NCI-H1105 (cell line): ENCODE results near the gene RALGAPA1.
"Not testable (repeated sequence)": the region's sequence is repeated elsewhere in the genome, so short reads cannot be mapped to it uniquely, and the experiment has no call there.

Source experiments
- DNase-seq: peaks from one replicate; lab custom pipeline; 2025; lab: John Stamatoyannopoulos, UW

RALGAPA1 gene

GRCh38 chr14:35821564-35822411 is 12.7 kb upstream of the RALGAPA1 start:
- no peak for DNase-seq

DNA sequence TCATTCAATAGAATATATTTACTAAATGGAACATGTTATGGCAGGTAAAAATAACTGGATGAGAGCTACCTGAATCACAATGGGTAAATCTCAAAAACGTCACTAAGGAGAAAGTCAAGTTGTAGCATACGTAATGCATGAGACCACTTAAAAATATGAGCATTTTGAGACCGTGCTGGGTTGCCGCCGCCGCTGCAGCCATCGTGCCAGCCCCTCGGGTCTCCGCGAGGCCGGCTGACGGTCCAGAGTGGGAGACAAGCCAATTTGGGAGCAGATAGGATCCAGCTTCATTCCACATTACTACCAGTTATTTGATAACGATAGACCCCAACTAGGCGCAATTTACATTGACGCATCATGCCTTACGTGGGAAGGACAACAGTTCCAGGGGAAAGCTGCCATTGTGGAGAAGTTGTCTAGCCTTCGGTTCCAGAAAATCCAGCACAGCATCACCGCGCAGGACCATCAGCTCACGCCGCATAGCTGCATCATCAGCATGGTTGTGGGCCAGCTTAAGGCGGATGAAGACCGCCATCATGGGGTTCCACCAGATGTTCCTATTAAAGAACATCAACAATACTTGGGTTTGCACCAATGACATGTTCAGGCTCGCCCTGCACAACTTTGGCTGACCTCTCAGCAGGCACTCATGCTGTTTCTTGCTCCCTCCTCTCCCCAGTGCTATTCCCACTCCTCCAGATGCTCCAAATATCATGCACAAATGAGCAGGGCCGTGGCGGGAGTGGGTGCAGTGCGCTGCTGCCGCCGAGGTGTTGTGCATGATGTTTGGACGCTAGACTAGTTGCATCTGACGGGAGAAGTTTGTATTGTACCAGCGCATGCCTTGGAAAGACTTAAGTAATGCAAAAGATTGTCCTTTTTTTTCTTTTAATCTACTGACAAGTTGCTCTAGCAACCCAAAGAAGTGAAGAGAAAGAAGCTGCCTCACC is 10.8 kb upstream of the RALGAPA1 start:
- no peak for DNase-seq

GRCh38 chr14:35818346-35819115 is 9.4 kb upstream of the RALGAPA1 start:
- DNase-seq, result peak; percentile 41

- DNase-seq, result peak; percentile 69
Measured at GRCh38 chr14:35814371-35815005, 5.4 kb upstream of the RALGAPA1 start.

GRCh38 chr14:35810963-35811362 is 1.9 kb upstream of the RALGAPA1 start:
- no peak for DNase-seq

- DNase-seq, result no peak
Measured at GRCh38 chr14:35809597-35809996, 502 bp upstream of the RALGAPA1 start.

GRCh38 chr14:35808076-35808637 is 938 bp downstream of the RALGAPA1 start:
- DNase-seq, result peak; percentile 34

DNA sequence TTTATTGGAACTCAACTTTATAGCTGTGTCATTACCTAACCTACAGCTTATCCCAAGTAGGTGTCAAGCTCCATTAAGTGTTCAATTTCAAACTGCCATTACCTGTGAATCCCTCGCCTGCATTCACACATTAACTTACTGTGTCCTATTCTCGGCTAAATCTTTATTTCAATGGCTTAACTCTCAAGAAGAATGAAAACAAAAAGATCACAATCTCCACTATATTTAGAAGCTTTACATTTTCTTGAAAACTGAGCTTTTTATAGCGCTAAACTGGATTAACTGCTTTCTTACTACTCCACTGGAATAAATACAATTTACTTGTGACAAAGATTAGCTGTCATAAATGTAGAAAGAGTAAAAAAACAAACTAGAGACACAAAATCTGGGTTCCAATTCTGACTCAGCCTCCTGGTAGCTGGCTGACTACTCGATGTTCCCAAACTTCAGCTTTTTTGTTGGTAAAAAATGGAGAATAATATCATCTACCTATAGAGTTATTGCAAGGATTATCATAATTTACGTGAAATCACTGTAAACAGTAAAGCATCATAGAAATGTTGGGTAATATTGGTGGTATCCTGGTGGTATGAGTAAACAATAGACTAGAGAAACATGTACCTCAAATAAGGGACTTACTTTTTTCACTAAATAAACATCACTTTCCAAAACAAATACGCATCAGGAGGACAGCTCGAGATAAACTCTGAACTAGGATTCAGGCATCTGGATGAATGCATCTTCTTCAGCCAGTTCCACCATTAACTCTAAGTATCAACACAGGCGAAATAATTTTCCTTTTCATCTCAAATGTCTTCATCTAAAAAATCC is 1.7 kb downstream of the RALGAPA1 start:
- DNase-seq, result no peak

DNA sequence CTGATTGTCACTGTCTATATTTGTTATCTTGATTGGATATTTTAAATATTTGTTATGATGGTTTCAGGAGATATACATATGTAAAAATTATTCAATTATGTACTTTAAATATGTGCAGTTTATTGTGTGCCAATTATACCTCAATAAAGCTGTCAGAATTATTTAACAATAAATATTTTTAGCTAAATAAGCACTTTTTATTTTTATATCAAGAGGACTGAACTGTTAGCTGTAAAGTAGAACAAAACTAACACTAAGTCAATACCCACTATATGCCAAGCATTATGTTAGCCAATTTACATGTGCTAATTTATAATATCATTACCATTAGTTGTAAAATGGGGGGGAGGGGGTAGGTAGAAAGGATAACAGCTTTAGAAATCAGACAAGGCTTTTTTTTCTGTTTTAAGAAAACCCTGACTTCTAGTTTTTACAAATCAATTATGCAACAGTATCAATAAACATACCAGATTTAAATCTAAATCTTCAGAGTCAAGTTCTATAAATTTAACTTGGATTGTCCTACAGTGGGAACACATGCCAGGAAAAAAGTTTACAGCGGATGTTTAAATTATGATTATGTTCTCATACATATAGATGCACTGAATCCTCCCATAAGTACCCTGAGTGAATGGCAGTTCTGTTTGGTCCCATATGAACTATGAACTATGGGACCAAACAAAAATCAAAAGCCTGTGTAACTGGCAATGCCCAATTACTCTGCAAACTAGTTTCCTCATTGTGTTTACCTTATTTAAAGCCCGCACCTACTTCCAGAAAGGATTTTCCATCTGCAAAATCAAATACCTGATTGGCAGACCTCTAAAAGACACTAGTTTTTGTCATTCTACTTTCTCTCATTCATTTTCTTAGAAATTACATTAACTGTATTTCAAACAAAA is 2.8 kb downstream of the RALGAPA1 start:
- no peak for DNase-seq

DNA sequence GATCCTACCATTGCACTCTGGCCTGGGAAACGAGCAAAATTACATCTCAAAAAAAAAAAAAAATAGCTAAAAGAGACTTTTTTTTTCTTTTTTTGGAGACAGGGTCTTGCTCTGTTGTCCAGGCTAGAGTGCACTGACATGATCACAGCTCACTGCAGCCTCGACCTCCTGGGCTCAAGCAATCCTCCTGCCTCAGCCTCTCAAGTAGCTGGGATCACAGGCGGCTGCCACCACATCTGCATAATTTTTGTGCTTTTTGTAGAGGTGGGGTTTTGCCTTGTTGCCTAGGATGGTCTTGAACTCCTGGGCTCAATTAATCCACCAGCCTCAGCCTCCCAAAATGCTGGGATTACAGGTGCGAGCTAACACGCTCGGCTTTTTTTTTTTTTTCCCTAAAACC is 11.3 kb downstream of the RALGAPA1 start:
- DNase-seq, result no peak

DNA sequence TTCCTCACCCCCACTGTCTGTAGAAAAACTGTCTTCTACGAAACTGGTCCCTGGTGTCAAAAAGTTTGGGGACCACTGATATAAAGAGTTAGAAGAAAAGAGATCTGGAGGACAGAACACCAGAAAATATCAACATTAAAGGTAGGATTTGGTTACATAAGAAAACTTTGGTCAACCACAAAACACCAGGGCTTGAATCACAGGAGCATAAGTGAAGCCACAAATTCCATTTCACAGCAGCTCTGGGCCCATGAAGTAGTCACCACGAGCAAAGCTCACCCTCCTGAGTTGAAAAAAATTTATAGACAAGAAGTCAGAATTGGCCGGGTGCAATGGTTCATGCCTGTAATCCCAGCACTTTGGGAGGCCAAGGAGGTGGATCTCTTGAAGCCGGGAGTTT is 19.4 kb downstream of the RALGAPA1 start:
- DNase-seq, result no peak

- no peak for DNase-seq
Measured at GRCh38 chr14:35786856-35787255, 22.2 kb downstream of the RALGAPA1 start.

- no peak for DNase-seq
Measured at GRCh38 chr14:35783699-35784098, 25.4 kb downstream of the RALGAPA1 start.

DNA sequence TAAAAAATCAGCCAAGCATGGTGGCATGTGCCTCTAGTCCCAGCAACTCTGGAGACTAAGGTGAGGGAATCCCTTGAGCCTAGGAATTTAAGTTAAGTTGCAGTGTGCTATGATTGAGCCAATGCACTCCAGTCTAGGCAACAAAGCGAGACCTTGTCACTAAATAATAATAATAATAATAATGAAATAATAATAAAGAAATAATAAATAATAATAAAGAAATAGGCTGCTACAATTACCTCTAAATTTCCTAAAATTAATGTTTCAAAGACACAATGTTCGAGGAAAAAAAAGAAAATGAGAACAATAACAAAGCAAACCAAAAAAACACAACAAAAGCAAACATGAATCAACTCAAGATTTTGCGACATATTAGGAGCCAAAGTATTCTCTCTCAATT is 29.7 kb downstream of the RALGAPA1 start:
- no peak for DNase-seq

DNA sequence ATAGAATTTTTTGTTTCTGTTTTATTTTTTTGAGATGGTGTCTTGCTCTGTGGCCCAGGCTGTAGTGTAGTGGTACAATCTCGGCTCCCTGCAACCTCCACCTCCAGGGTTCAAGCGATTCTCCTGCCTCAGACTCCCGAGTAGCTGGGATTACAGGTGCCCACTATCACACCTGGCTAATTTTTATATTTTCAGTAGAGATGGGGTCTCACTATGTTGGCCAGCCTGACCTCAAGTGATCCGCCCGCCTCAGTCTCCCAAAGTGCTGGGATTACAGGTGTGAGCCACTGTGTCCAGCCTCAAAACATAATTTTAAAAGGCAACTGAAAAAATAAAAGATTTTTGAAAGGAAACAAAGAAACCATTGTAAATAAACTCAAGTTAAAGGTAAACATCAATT is 31.5 kb downstream of the RALGAPA1 start:
- not testable (repeated sequence) for DNase-seq

DNA sequence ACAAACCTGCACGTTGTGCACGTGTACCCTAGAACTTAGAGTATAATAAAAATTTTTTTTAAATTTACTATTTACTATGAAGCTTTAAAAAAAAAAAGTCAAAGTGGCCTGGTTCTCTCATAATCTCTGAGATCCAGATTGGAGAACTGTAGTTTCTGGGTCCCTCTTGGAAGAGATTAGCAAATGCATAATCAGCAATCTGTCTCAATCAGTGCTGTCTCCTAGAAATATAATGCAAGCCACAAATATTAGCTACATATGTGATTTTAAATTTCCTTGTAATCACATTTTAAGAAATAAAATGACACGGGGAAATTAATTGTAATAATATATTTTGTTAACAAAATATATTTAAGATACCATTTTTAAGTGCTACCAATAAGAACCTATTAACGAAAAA is 32.3 kb downstream of the RALGAPA1 start:
- no peak for DNase-seq

DNA sequence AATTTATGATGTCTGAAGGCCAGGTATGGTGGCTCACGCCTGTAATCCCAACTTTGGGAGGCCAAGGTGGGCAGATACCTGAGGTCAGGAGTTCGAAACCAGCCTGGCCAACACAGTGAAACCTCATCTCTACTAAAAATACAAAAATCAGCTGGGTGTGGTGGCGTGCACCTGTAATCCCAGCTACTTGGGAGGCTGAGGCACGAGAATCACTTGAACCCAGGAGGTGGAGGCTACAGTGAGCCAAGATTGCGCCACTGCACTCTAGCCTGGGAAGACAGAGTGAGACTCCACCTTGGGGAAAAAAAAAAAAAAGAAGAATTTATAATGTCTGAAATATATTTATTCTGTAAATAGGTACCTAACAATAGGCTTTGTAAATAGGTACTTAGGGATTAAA is 33.0 kb downstream of the RALGAPA1 start:
- DNase-seq, result not testable (repeated sequence)

DNA sequence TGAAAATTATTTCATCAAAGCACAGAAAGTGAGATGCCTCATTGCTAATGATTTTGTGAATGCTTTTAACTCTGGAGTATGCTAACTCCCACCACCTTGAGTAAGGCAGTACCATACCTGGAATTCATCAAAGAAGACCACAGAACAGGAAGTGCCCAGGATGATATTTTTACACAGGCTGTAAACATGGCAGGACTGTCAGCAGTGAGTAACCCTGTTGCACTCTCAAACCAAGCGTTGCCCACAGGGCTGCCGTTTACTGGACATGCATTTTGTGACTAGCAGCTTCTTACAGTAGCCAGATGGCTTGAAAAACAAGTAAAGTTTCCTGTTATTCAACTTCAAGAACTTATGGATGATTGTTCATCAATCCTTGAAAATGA is 42.4 kb downstream of the RALGAPA1 start:
- no peak for DNase-seq

DNA sequence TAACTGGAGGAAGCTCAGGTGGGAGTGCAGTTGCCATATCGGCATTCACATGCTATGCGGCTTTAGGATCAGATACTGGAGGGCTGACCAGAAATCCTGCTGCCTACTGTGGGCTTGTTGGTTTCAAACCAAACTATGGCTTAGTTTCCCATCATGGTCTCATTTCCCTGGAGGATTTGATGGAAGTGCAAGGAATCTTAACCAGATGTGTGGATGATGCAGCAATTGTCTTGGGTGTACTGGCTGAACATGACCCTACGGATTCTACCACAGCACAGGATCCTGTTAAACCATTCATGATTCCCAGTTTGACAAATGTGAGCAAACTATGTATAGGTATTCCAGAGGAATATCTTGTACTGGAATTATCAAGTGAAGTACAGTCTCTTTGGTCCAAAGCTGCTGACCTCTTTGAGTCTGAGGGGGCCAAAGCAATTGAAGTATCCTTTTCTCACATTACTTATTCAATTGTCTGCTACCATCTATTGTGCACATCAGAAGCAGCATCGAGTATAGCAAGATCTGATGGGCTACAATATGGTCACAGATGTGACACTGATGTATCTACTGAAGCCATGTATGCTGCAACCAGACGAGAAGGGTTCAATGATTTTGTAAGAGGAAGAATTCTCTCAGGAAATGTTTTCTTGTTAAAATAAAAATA is 42.9 kb downstream of the RALGAPA1 start:
- no peak for DNase-seq
